ENCODE data around the gene TAF9.

TAF9 gene

GRCh38 chr5:69367697-69368279 lies 1.5 kb downstream of the TAF9 start (continued):
- TF ChIP-seq, protein P1, sequence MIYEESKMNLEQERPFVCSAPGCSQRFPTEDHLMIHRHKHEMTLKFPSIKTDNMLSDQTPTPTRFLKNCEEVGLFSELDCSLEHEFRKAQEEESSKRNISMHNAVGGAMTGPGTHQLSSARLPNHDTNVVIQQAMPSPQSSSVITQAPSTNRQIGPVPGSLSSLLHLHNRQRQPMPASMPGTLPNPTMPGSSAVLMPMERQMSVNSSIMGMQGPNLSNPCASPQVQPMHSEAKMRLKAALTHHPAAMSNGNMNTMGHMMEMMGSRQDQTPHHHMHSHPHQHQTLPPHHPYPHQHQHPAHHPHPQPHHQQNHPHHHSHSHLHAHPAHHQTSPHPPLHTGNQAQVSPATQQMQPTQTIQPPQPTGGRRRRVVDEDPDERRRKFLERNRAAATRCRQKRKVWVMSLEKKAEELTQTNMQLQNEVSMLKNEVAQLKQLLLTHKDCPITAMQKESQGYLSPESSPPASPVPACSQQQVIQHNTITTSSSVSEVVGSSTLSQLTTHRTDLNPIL (CRISPR knock-in tag; IDR thresholded peaks at IDR 0.05; ENCODE audit: low read depth) = no peak
- TF ChIP-seq ZNF8 (CRISPR knock-in tag; IDR thresholded peaks at IDR 0.05) = no peak

DNA sequence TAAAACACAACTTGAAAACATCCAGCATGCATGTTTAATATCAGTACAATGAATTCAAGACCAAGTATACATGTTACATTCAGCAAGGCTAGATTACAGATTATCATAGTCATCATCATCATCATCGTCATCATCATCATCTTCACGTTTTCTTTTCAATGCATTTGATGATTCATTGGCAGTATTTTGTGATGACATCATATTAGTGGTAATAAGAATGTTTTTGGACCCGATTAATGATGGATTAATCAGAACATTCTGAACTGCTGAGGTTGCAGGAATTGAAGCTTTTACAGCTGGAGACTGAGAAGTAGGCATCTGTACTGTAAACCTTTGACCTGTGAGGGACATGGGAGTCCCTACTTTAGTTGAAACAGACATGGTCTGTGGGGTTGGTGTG lies 4.5 kb downstream of the TAF9 start:
- TF ChIP-seq ZFP3 (CRISPR knock-in tag; IDR thresholded peaks at IDR 0.05) (no peak), ISL1 (CRISPR knock-in tag; IDR thresholded peaks at IDR 0.05) (no peak), TSHZ2 (CRISPR knock-in tag; IDR thresholded peaks at IDR 0.05) (no peak), ZNF8 (CRISPR knock-in tag; IDR thresholded peaks at IDR 0.05) (no peak), SNAI2 (CRISPR knock-in tag; IDR thresholded peaks at IDR 0.05) (no peak), PPARA (CRISPR knock-in tag; IDR thresholded peaks at IDR 0.05; ENCODE audit: borderline replicate concordance) (no peak), TCF4 (CRISPR knock-in tag; IDR thresholded peaks at IDR 0.05; ENCODE audit: borderline replicate concordance) (no peak), GLIS3 (CRISPR knock-in tag; IDR thresholded peaks at IDR 0.05) (no peak), ZFP30 (CRISPR knock-in tag; IDR thresholded peaks at IDR 0.05) (no peak), RARB (CRISPR knock-in tag; IDR thresholded peaks at IDR 0.05) (no peak), TOX (CRISPR knock-in tag; IDR thresholded peaks at IDR 0.05; ENCODE audit: borderline replicate concordance) (no peak), ARNTL (CRISPR knock-in tag; IDR thresholded peaks at IDR 0.05; ENCODE audit: borderline replicate concordance, low read depth) (no peak), ESRRG (CRISPR knock-in tag; IDR thresholded peaks at IDR 0.05) (no peak), CSRNP3 (CRISPR knock-in tag; IDR thresholded peaks at IDR 0.05) (no peak), OSR1 (CRISPR knock-in tag; IDR thresholded peaks at IDR 0.05) (no peak)
- TF ChIP-seq, protein P2, sequence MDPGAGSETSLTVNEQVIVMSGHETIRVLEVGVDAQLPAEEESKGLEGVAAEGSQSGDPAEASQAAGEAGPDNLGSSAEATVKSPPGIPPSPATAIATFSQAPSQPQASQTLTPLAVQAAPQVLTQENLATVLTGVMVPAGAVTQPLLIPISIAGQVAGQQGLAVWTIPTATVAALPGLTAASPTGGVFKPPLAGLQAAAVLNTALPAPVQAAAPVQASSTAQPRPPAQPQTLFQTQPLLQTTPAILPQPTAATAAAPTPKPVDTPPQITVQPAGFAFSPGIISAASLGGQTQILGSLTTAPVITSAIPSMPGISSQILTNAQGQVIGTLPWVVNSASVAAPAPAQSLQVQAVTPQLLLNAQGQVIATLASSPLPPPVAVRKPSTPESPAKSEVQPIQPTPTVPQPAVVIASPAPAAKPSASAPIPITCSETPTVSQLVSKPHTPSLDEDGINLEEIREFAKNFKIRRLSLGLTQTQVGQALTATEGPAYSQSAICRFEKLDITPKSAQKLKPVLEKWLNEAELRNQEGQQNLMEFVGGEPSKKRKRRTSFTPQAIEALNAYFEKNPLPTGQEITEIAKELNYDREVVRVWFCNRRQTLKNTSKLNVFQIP (CRISPR knock-in tag; IDR thresholded peaks at IDR 0.05; ENCODE audit: borderline replicate concordance, low read depth) = no peak
- TF ChIP-seq, protein P1 (CRISPR knock-in tag; IDR thresholded peaks at IDR 0.05; ENCODE audit: low read depth) = no peak
- no peak for ATAC-seq

DNA sequence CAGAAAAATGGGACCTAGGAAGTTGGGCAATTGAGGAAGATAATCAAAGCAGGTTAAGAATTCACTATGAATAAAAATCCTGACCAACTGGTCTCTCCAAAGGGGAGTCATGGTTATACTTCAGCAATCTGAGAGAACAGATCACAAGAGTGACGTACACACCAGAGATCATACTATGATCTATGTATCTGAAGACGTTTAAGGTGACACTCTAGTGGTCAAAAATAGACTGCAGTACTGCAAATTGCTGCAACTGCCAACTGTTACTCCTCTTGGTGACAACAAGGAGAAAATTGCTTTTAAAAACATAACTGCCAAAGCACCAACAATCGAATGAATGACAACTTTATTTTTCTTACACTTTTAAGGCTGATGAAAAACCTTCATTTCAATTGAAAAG lies 4.9 kb downstream of the TAF9 start:
- no peak for ATAC-seq
- no peak for TF ChIP-seq TOX (CRISPR knock-in tag; IDR thresholded peaks at IDR 0.05; ENCODE audit: borderline replicate concordance)
- no peak for TF ChIP-seq ZNF70 (CRISPR knock-in tag; IDR thresholded peaks at IDR 0.05)
- TF ChIP-seq TCF4 (CRISPR knock-in tag; IDR thresholded peaks at IDR 0.05; ENCODE audit: borderline replicate concordance) = no peak
- TF ChIP-seq ZC3H10 (CRISPR knock-in tag; IDR thresholded peaks at IDR 0.05) = no peak
- TF ChIP-seq ZFP3 (CRISPR knock-in tag; IDR thresholded peaks at IDR 0.05) = no peak
- TF ChIP-seq ZNF565 (CRISPR knock-in tag; conservative IDR thresholded peaks at IDR 0.05; ENCODE audit: low read depth) = no peak
- TF ChIP-seq ESRRG (CRISPR knock-in tag; IDR thresholded peaks at IDR 0.05) = no peak
- no peak for TF ChIP-seq TSHZ2 (CRISPR knock-in tag; IDR thresholded peaks at IDR 0.05)
- no peak for TF ChIP-seq CSDC2 (CRISPR knock-in tag; IDR thresholded peaks at IDR 0.05)
- no peak for TF ChIP-seq PPARA (CRISPR knock-in tag; IDR thresholded peaks at IDR 0.05; ENCODE audit: borderline replicate concordance)
- no peak for TF ChIP-seq CSRNP3 (CRISPR knock-in tag; IDR thresholded peaks at IDR 0.05)
- no peak for TF ChIP-seq SNAI2 (CRISPR knock-in tag; IDR thresholded peaks at IDR 0.05)
- TF ChIP-seq, protein P1 (CRISPR knock-in tag; IDR thresholded peaks at IDR 0.05; ENCODE audit: low read depth) = no peak
- no peak for TF ChIP-seq GLIS3 (CRISPR knock-in tag; IDR thresholded peaks at IDR 0.05)
- no peak for TF ChIP-seq BACH2 (CRISPR knock-in tag; IDR thresholded peaks at IDR 0.05; ENCODE audit: borderline replicate concordance)
- no peak for TF ChIP-seq ZNF8 (CRISPR knock-in tag; IDR thresholded peaks at IDR 0.05)

All from SK-N-SH treated with all-trans-retinoic acid at 6 μM for 48 hours (cell line).